Activated B cell treated with CpG ODN at 0.5 μM for 24 hours (primary cell): ENCODE results near the gene INTS2. TPM values are rescaled to one million over a fixed set of nuclear protein-coding genes. Genes with fewer than 3 reads are reported as not detected.

Experiments
- ATAC-seq: fragments of 200-7000 bp; cut with Tn5 transposase; one replicate; pipeline ENCODE4 v1.10.0; 2021; ENCODE audit warnings: low read depth, mild to moderate bottlenecking, moderate library complexity
- CTCF ChIA-PET: fragments of 350-600 bp; sonication (Branson Sonifier 250); formaldehyde crosslinking; loops from one replicate; lab custom pipeline; 2021; ENCODE audit warnings: antibody characterized with exemption; lab: Charles Lee
- POLR2A ChIA-PET: fragments of 350-600 bp; sonication (Branson Sonifier 250); formaldehyde crosslinking; loops from one replicate; lab custom pipeline; 2021; ENCODE audit warnings: antibody characterized with exemption; lab: Charles Lee
- DNase-seq: peaks from one replicate; pipeline ENCODE4 v3.0.0; 2022
- H3K27ac Mint-ChIP-seq: one replicate; pipeline ENCODE4 v1.8.0; 2020; ENCODE audit warnings: mixed read lengths
- H3K27me3 Mint-ChIP-seq: one replicate; pipeline ENCODE4 v1.8.0; 2021; ENCODE audit warnings: mixed read lengths
- H3K36me3 Mint-ChIP-seq: one replicate; pipeline ENCODE4 v1.8.0; 2021; ENCODE audit warnings: low read depth, mixed read lengths
- H3K4me1 Mint-ChIP-seq: one replicate; pipeline ENCODE4 v1.8.0; 2021; ENCODE audit warnings: mixed read lengths
- H3K4me3 Mint-ChIP-seq: one replicate; pipeline ENCODE4 v1.8.0; 2020; ENCODE audit warnings: mild to moderate bottlenecking, mixed read lengths
- H3K9me3 Mint-ChIP-seq: one replicate; pipeline ENCODE4 v1.8.0; 2020; ENCODE audit warnings: mixed read lengths
- intact Hi-C: fragments of 100-400 bp; cut with micrococcal nuclease; formaldehyde crosslinking; loops from one replicate; pipeline ENCODE4 v1.15.1; 2024
- total RNA-seq: library from RNA; stranded (reverse); gene quantifications from 2 replicates; pipeline ENCODE4 v1.2.3, GENCODE V29; 2022
- TF ChIP-seq, protein P1 (sequence below): fragments of 200-600 bp; IDR thresholded peaks from one replicate; pipeline ENCODE4 v1.8.0; 2022; ENCODE audit warnings: antibody characterized with exemption, mild to moderate bottlenecking

The INTS2 gene
- total RNA-seq, 1 donor from 2014 or later, result 21.4 TPM

GRCh38 chr17:61874075-61874474, 53.7 kb downstream of the INTS2 start:
- DNase-seq (no peak), ATAC-seq (no peak)
- POLR2A ChIA-PET, result no interaction called here
- no peaks in the 10 kb centered on the region for H3K4me1 Mint-ChIP-seq
- peaks cover 63% of the 10 kb centered on the region for H3K36me3 Mint-ChIP-seq
- TF ChIP-seq, protein P1, sequence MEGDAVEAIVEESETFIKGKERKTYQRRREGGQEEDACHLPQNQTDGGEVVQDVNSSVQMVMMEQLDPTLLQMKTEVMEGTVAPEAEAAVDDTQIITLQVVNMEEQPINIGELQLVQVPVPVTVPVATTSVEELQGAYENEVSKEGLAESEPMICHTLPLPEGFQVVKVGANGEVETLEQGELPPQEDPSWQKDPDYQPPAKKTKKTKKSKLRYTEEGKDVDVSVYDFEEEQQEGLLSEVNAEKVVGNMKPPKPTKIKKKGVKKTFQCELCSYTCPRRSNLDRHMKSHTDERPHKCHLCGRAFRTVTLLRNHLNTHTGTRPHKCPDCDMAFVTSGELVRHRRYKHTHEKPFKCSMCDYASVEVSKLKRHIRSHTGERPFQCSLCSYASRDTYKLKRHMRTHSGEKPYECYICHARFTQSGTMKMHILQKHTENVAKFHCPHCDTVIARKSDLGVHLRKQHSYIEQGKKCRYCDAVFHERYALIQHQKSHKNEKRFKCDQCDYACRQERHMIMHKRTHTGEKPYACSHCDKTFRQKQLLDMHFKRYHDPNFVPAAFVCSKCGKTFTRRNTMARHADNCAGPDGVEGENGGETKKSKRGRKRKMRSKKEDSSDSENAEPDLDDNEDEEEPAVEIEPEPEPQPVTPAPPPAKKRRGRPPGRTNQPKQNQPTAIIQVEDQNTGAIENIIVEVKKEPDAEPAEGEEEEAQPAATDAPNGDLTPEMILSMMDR, result no peak
- CTCF ChIA-PET, result no interaction called here
- no peak overlapping the region for H3K27ac Mint-ChIP-seq
- H3K9me3 Mint-ChIP-seq, result no peaks in the 10 kb centered on the region
- intact Hi-C loops, result no loop called here
- H3K27me3 Mint-ChIP-seq, result no peaks in the 10 kb centered on the region
- H3K4me3 Mint-ChIP-seq, result no peak overlapping the region

DNA sequence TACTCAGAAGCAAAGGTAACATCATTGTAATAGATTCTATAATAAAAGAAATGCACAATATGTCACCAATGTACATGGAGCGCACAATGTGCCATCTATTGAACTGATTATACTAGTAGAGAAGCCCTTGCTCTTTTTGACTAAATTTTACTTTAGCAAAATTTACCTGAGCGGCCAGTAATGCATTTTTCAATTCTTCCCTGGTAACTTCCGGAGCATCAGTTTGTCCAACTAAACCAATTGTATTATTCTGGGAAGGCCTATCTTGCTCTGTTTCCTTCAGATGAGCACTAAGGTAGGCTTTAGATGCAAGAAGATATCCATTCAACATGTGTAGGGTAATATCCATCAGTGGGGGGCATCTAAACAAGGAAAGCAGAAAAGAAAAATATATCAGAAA, 55.7 kb downstream of the INTS2 start:
- ATAC-seq, result no peak
- ChIA-PET POLR2A (no interaction called here), CTCF (no interaction called here)
- no peaks in the 10 kb centered on the region for H3K4me1 Mint-ChIP-seq
- H3K36me3 Mint-ChIP-seq, result peaks cover 56% of the 10 kb centered on the region
- no peaks in the 10 kb centered on the region for H3K9me3 Mint-ChIP-seq
- no peaks in the 10 kb centered on the region for H3K27me3 Mint-ChIP-seq
- intact Hi-C loops, result no loop called here
- no peak for DNase-seq
- H3K4me3 Mint-ChIP-seq, result no peak overlapping the region
- TF ChIP-seq, protein P1, result no peak
- H3K27ac Mint-ChIP-seq, result no peak overlapping the region

- no peak for DNase-seq
- TF ChIP-seq, protein P1, result no peak
- ATAC-seq, result no peak
- intact Hi-C loops, result no loop called here
- Mint-ChIP-seq H3K27me3 (no peaks in the 10 kb centered on the region), H3K36me3 (peaks cover 40% of the 10 kb centered on the region), H3K27ac (no peak overlapping the region), H3K4me1 (no peaks in the 10 kb centered on the region), H3K9me3 (no peaks in the 10 kb centered on the region), H3K4me3 (no peak overlapping the region)
- CTCF ChIA-PET, result no interaction called here
- POLR2A ChIA-PET, result no interaction called here
These were observed 58.6 kb downstream of the INTS2 start for GRCh38 chr17:61869138-61869537.

- H3K4me1 Mint-ChIP-seq, result peaks cover 8% of the 10 kb centered on the region
- TF ChIP-seq, protein P1, result no peak
- POLR2A ChIA-PET, result interaction anchor here (0.6 kb wide), 1 partner anchor 1754 kb away, joined by 5 read pairs; no protein-coding TSS in a partner anchor
- ATAC-seq (no peak), DNase-seq (no peak)
- no peaks in the 10 kb centered on the region for H3K9me3 Mint-ChIP-seq
- CTCF ChIA-PET, result no interaction called here
- H3K27ac Mint-ChIP-seq, result no peak overlapping the region
- no peak overlapping the region for H3K4me3 Mint-ChIP-seq
- H3K27me3 Mint-ChIP-seq, result no peaks in the 10 kb centered on the region
- intact Hi-C loops, result no loop called here
- peaks cover 39% of the 10 kb centered on the region for H3K36me3 Mint-ChIP-seq
These were observed 59.7 kb downstream of the INTS2 start for GRCh38 chr17:61868074-61868473.

GRCh38 chr17:61867033-61867432, 60.7 kb downstream of the INTS2 start:
- no peak overlapping the region for H3K27ac Mint-ChIP-seq
- ChIA-PET CTCF (no interaction called here), POLR2A (no interaction called here)
- H3K27me3 Mint-ChIP-seq, result no peaks in the 10 kb centered on the region
- H3K9me3 Mint-ChIP-seq, result no peaks in the 10 kb centered on the region
- peaks cover 34% of the 10 kb centered on the region for H3K36me3 Mint-ChIP-seq
- TF ChIP-seq, protein P1, result no peak
- H3K4me1 Mint-ChIP-seq, result peaks cover 15% of the 10 kb centered on the region
- intact Hi-C loops, result no loop called here
- H3K4me3 Mint-ChIP-seq, result no peak overlapping the region
- DNase-seq (no peak), ATAC-seq (no peak)
